ENCODE measurements around the gene CHML. TPM values are rescaled to one million over a fixed set of nuclear protein-coding genes. Genes with fewer than 3 reads are reported as not detected.

CHML gene
- total and polyA plus RNA-seq, 2 of the 8 experiments (the other 6 are each of a cell fraction or from before 2014, with no cell fraction given): 11.5 to 82.4 TPM

- no peak for TF ChIP-seq ATF2 (IDR thresholded peaks at IDR 0.05; ENCODE audit: low read length)
- TF ChIP-seq RBBP5 (IDR thresholded peaks at IDR 0.05; ENCODE audit: borderline replicate concordance, low read depth, low read length): no peak
Measured at GRCh38 chr1:241615043-241615974, 24.9 kb downstream of the CHML start (continued).

Data from H1 (cell line).